Panc1 (cell line): ENCODE results near the gene HELZ2. TPM values are rescaled to one million over a fixed set of nuclear protein-coding genes. Genes with fewer than 3 reads are reported as not detected.

ENCODE experiments used
- ATAC-seq: fragments of 200-7000 bp; cut with Tn5 transposase; 2 replicates; pipeline ENCODE4 v1.9.1; 2020; ENCODE audit warnings: mild to moderate bottlenecking, moderate library complexity
- BruUV-seq: library from RNA; stranded (reverse); fragments of 400-500 nt; replicated peaks from 2 replicates; lab custom pipeline; 2021; lab: Mats Ljungman, UMichigan
- CTCF ChIA-PET: fragments of 300-600 bp; sonication (Branson Sonifier 250); formaldehyde crosslinking; loops from one replicate; lab custom pipeline; 2022; ENCODE audit warnings: antibody characterized with exemption; lab: Charles Lee
- POLR2A ChIA-PET: fragments of 300-600 bp; sonication (Branson Sonifier 250); formaldehyde crosslinking; loops from one replicate; lab custom pipeline; 2022; ENCODE audit warnings: antibody characterized with exemption; lab: Charles Lee
- DNase-seq: peaks from one replicate; pipeline ENCODE4 v3.0.0-alpha.2; 2010; ENCODE audit warnings: low read depth, low spot score
- H3K27ac ChIP-seq: 2 replicates; pipeline ENCODE4 v1.5.1; 2011; ENCODE audit warnings: mild to moderate bottlenecking, low read length, inconsistent platforms
- H3K27me3 ChIP-seq: fragments of 200-500 bp; sonication (Bioruptor generic); 2 replicates; pipeline ENCODE4 v1.6.0; 2014; ENCODE audit warnings: low read length, inconsistent platforms; ENCODE audit not compliant: control insufficient read depth, insufficient read depth
- H3K36me3 ChIP-seq: fragments of 200-500 bp; sonication (Bioruptor generic); 2 replicates; pipeline ENCODE4 v1.5.1; 2014; ENCODE audit warnings: inconsistent platforms, mild to moderate bottlenecking, low read length, moderate library complexity; ENCODE audit not compliant: control insufficient read depth, insufficient read depth
- H3K4me1 ChIP-seq: 2 replicates; pipeline ENCODE4 v1.5.1; 2011; ENCODE audit warnings: inconsistent platforms, mild to moderate bottlenecking, low read length, moderate library complexity; ENCODE audit not compliant: control insufficient read depth, insufficient read depth
- H3K4me3 ChIP-seq, 2 experiments: 2 replicates each; pipeline ENCODE4 v1.5.1; 2011 to 2012; ENCODE audit warnings: low read depth in 2 of 2, low read length in 2 of 2, mild to moderate bottlenecking in 2 of 2, inconsistent platforms in 1 of 2, moderate library complexity in 1 of 2
- H3K9me3 ChIP-seq: fragments of 200-500 bp; sonication (Bioruptor generic); 2 replicates; pipeline ENCODE4 v1.5.1; 2014; ENCODE audit warnings: low read depth, mild to moderate bottlenecking, inconsistent platforms, low read length, moderate library complexity; ENCODE audit not compliant: control insufficient read depth, insufficient read depth
- CTCF ChIP-seq: fragments of 450-650 bp; IDR thresholded peaks from 2 replicates; pipeline ENCODE4 v1.5.1; 2017; ENCODE audit warnings: mild to moderate bottlenecking
- POLR2AphosphoS5 ChIP-seq: IDR thresholded peaks from 2 replicates; pipeline ENCODE4 v1.6.1; 2012; ENCODE audit warnings: mild to moderate bottlenecking, low read depth, low read length, moderate library complexity
- REST ChIP-seq, 2 experiments: IDR thresholded peaks; 2 replicates each; pipeline ENCODE4 v1.6.1; 2011 to 2012; ENCODE audit warnings: low read depth in 2 of 2, control low read depth in 1 of 2, low read length in 1 of 2, mild to moderate bottlenecking in 1 of 2, moderate library complexity in 1 of 2; ENCODE audit not compliant: insufficient read depth in 1 of 2
- SIN3A ChIP-seq: IDR thresholded peaks from 2 replicates; pipeline ENCODE4 v1.6.1; 2012; ENCODE audit warnings: low read depth, mild to moderate bottlenecking, low read length, moderate library complexity, borderline replicate concordance; ENCODE audit not compliant: insufficient read depth
- TCF7L2 ChIP-seq: IDR thresholded peaks from 2 replicates; pipeline ENCODE4 v1.6.1; 2011; ENCODE audit warnings: mild to moderate bottlenecking, low read depth, low read length, inconsistent platforms
- in situ Hi-C: cut with HindIII; loops from 2 replicates; pipeline ENCODE4 v1.10.0; 2016; ENCODE audit warnings: low sequenced_read_pairs, low pct_unique_long_range_greater_than_20kb
- intact Hi-C: fragments of 100-400 bp; cut with micrococcal nuclease; formaldehyde crosslinking; loops from one replicate; pipeline ENCODE4 v1.10.0; 2022; ENCODE audit not compliant: unreplicated experiment
- total RNA-seq: library from RNA; stranded (reverse); gene quantifications from one replicate; pipeline ENCODE4 v1.2.1, GENCODE V29; 2021; ENCODE audit not compliant: unreplicated experiment

Gene HELZ2
- total RNA-seq, 1 experiment from 2014 or later, result 41.5 TPM

GRCh38 chr20:63610581-63611435, 36.8 kb upstream of the HELZ2 start:
- ATAC-seq (no peak), DNase-seq (no peak)
- in situ Hi-C loops, result no loop called here
- H3K36me3 ChIP-seq, result no peaks in the 10 kb centered on the region
- intact Hi-C loops, result no loop called here
- H3K27ac ChIP-seq, result no peak overlapping the region
- POLR2A ChIA-PET, result no interaction called here
- H3K9me3 ChIP-seq, result no peaks in the 10 kb centered on the region
- CTCF ChIA-PET, result no interaction called here
- H3K4me3 ChIP-seq, result no peak overlapping the region
- H3K4me1 ChIP-seq, result no peaks in the 10 kb centered on the region
- no peaks in the 10 kb centered on the region for H3K27me3 ChIP-seq
- BruUV-seq, result no TSS peak
- TF ChIP-seq POLR2AphosphoS5 (no peak), REST (IDR thresholded peaks at IDR 0.05; ENCODE audit: insufficient read depth in 1 of 2, low read depth in 2 of 2, low read length in 1 of 2) (no peak), CTCF (no peak), SIN3A (no peak), TCF7L2 (no peak)

GRCh38 chr20:63606686-63607085, 32.6 kb upstream of the HELZ2 start:
- Histone ChIP-seq H3K9me3 (no peaks in the 10 kb centered on the region), H3K4me1 (no peaks in the 10 kb centered on the region), H3K4me3 (no peak overlapping the region), H3K36me3 (no peaks in the 10 kb centered on the region), H3K27me3 (no peaks in the 10 kb centered on the region), H3K27ac (no peak overlapping the region)
- CTCF ChIA-PET, result no interaction called here
- ATAC-seq, result no peak
- POLR2A ChIA-PET, result no interaction called here
- TF ChIP-seq TCF7L2 (no peak), REST (IDR thresholded peaks at IDR 0.05; ENCODE audit: insufficient read depth in 1 of 2, low read depth in 2 of 2, low read length in 1 of 2) (no peak), CTCF (no peak), POLR2AphosphoS5 (no peak), SIN3A (no peak)
- BruUV-seq, result no TSS peak
- DNase-seq, result no peak
- intact Hi-C loops (no loop called here), in situ Hi-C loops (no loop called here)
